ENCODE data around the gene MAPK13.
"Not testable (repeated sequence)": the region's sequence is repeated elsewhere in the genome, so short reads cannot be mapped to it uniquely, and the experiment has no call there.

MAPK13 gene

DNA sequence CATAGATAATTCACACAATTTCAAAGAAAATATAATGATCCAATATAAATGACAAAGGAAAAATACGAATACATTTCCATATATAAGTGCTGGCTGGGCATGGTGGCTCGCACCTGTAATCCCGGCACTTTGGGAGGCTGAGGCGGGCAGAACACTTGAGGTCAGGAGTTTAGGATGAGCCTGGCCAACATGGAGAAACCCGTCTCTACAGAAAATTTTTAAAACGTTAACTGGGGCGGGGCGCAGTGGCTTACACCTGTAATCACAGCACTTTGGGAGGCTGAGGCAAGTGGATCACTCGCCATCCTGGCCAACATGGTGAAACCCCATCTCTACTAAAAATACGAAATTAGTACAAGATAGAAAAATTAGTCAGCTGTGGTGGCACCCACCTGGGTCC is 14.9 kb upstream of the MAPK13 start:
- no peak for DNase-seq

DNA sequence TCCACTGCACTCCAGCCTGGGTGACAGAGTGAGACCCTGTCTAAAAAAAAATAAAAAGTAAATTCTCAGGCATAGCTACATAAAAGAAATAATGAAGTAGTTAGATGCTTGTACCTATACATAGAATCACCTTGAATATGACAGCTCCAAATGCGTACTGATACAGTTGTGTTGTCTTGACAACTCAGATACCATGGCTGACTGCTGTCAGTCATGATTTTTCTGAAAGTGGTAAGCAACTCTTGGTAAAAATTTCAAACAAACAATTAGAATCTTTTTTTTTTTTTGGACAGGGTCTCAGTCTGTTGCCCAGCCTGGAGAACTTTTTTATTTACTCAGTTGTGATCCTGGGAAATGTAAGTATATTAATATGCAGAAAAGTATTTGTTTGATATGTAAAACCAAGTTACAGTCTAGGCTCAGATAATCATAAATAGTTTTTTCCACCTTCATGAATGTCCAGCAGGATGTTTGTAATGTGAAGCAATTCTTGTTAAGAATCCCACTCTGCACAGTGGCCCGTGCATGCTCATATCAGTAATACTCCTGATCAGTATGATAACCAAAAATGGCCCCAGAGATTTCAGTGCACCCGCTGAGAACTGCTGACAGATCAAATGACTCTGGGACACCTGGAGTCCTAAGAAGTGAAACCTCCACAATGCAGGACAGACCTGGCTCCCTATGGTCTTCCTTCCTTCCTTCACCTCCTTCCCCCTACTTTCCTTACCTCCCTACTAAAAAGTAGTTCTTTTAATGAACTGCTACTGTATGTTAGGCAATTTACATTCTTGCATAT is 14.0 kb upstream of the MAPK13 start:
- no peak for DNase-seq

GRCh38 chr6:36116943-36117342 is 13.4 kb upstream of the MAPK13 start:
- no peak for DNase-seq

GRCh38 chr6:36117658-36118549 is 12.4 kb upstream of the MAPK13 start:
- no peak for DNase-seq

DNA sequence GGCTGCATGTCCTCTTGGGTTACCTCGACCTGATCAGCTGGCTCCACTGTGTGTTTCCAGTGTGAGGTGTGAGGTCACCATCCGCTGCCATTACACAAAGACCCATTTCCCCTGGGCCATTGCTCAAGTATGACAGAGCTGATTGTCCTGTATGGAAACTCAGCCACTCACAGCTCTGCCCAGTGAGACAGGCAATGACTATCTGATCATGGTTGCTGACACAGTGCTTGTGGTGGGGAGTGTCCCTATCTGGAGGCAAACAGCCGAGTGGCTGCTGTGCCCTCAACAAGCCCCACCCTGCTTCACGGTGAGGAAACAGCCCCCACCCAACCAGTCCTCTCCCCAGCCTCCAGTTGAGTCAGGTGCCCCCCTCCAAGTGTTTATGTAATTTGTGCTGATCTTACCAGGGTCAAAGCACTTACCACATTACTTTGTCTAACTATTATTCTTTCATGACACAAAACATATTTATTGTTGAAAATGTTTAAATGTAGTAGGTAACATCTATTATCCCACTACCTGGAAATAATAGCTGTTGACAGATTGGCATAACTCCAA is 11.7 kb upstream of the MAPK13 start:
- peak; percentile 63 for DNase-seq

- no peak for DNase-seq
These were observed 11.1 kb upstream of the MAPK13 start for GRCh38 chr6:36119209-36119608.

DNA sequence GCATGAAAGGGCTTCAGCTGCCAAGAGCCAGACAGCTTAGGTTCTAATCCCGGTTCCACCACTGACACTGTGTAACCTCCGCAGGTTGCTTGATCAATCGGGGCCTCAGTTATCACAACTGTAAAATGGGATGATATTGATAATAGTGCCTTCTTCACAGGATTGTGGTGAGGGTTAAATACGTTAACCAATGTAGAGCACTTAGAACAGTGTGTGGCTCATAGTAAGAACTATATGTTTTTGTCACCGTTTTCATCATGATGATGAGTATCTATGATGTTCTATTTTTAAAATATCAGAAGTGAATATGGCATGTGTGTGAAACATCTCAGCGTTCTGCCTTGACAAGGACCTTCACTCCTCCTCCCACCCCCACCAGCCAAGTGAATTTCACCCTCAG is 10.3 kb upstream of the MAPK13 start:
- DNase-seq: no peak

DNA sequence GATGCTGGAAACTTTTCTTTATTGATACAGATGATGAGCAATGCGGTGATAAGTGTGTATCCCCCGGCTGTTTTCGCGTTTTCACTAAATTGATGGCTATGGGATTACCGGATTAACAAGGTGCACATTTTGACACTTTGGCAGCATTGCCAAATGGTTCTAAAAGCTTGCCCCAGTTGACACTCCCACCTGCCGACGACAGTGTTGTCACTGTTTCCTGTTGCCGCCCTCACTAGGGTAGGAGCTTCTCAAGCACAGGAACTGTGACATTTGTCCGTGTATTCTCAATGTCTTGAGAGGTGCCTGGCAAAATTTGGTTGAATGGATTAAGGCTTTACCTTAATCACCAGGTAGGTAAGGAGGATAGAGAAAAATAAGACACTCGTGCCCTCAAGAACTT is 9.8 kb upstream of the MAPK13 start:
- peak; percentile 74 for DNase-seq

- peak; percentile 64 for DNase-seq
These were observed 9.1 kb upstream of the MAPK13 start for GRCh38 chr6:36120979-36121786.

DNA sequence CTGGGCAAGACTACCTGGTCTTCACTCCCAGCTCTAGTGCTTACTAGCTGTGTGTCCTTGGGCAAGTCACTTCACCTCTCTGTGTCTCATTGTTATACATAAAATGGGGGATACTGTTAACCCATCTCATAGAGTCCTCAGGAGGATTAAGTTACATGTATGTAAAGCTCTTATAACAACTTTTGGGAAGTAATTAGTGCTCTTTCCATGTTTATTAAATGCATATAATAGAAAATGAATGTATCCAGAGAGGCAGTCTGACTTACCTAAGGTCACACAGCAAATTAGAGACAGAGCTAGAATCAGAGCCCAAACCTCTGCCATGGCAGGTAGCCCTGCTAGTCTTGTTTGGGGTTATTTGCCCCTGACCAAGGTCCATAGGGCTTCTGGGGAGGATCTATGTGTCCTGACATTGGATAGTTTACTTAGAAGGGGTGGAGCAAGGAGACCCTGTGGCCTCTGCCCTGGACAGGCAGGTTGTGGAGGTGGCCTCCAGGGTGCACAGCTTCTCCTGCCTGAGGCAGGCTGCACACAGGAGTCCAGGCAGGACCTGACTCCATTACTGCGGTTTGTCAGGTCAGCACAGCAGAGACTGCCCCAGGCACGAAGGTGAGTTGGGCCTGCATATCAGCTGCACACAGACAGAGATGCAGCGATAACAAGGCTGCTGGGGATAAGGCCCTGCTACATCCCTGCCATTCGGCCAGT is 8.4 kb upstream of the MAPK13 start:
- no peak for DNase-seq

- DNase-seq: no peak
These were observed 7.6 kb upstream of the MAPK13 start for GRCh38 chr6:36122495-36123269.

DNA sequence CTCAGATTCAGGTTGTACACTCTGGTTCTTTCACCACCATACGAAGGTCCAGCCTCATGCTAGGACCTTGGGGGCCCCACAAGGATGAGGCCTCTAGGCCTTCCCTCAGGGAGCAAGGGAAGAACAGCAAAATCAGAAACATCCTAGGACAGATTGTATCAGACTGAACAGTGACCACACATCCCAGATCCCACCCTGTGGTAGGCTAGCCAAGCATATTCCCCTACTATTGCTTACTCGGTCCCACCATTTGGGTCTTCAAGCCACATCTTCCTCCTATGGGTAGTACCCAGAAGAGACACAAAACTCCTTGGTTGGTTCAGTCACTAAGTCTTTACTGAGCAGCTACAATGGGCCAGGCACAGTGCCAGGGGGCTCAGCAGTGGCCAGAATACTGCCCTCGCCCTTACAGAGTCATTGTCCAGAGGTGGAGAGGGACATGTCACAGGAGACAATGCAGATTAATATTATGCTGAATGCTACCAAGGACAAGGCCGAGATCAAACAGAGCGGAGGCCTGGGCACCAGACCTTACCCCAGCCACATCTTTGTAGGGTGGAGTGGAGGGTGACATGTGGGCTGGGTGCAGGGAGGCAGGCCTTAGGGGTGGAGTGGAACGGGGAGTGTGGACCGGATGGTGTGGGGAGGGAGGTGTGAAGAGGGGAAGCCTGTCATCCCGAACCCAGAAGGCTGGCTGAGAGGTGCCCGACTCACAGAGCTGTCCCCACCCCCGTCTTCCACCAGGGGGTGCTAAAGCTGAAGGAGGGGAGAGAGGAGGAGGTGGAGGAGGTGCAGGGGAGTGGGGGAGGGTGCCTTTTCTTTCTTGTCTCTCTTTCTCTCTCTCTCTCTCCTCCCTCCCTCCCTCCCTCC is 6.8 kb upstream of the MAPK13 start:
- DNase-seq: peak; percentile 87

- not testable (repeated sequence) for DNase-seq
These were observed 6.0 kb upstream of the MAPK13 start for GRCh38 chr6:36124346-36124745.

- no peak for DNase-seq
These were observed 5.4 kb upstream of the MAPK13 start for GRCh38 chr6:36124881-36125280.

GRCh38 chr6:36125575-36125974 is 4.7 kb upstream of the MAPK13 start:
- DNase-seq: no peak

DNA sequence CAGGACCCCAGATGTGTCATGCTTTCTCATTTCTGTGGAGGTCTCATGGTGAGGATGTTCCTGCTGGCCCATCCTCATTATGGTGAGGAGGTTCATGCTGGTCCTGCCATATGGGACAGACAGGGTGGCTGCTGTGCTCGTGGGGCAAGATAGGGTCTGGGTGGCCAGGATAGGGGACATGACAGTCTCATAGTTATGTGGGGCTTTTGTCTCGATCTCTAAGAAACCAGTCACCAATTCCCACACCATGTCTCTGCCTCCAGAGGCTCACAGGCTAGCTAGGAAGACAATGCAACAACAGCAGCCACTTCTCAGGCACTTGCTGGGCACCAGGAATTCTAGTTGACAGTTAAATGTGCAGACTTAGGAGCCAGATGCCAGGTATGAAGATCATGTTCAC is 4.2 kb upstream of the MAPK13 start:
- no peak for DNase-seq

DNA sequence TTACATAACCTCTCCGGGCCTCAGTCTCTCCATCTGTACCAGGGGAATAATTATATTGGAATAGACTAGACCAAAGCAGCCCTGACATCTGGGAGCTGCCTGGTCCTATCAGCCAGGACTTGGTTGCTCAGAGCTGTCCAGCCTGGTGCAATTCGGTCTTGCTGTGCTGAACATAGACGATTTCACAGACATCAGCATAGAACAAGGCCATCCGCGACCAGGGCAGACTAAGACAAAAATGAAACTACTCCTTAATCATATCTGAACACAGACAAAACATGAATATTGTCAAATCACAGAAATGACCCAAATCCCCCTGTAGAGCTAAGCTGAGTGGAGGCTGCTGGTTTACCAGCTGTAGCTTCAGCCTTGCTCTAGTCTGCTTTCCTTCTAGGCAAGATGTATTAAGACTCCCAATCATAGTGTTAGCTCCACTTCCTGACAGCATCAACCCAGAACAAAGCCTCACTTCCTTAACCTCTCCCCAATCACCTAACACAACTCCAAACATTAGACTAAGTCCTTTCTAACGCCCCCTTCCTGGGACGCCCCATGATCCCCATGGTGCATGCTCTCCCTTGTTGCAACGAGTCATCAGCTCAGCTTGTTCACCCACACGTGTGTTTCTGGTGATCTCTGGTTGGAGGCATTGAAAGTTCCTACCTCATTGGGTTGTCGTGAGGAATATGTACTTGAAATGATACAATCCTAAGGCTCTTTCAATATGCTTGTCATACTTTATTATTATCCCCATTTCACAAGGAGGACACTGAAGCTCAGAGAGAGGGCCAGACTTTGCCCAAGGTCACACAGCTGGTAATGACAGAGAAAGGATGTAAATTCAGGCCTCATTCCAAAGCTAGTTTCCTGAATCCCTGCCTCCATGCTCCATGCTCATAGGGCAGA is 3.5 kb upstream of the MAPK13 start:
- no peak for DNase-seq

- DNase-seq: no peak
These were observed 2.8 kb upstream of the MAPK13 start for GRCh38 chr6:36127462-36128016.

- no peak for DNase-seq
These were observed 2.2 kb upstream of the MAPK13 start for GRCh38 chr6:36128073-36128472.
